Lung (tissue), 12 donors: ENCODE results near the gene VRK3. TPM values are rescaled to one million over a fixed set of nuclear protein-coding genes. Genes with fewer than 3 reads are reported as not detected.
A peak's percentile ranks its signal among the peaks of the same experiment; 100 is the strongest.
"Not testable (repeated sequence)": the region's sequence is repeated elsewhere in the genome, so short reads cannot be mapped to it uniquely, and the experiment has no call there.

Source experiments
- ATAC-seq: fragments of 200-7000 bp; cut with Tn5 transposase; one replicate; pipeline ENCODE4 v1.9.1; 2020; ENCODE audit warnings: moderate number of reproducible peaks; ENCODE audit not compliant: insufficient read depth, low FRiP score
- DNase-seq, 3 donors: peaks; one replicate each; pipeline ENCODE4 v3.0.0-alpha.2; 2013 to 2017
- H3K27ac ChIP-seq, 2 donors: one replicate each; pipeline ENCODE4 v1.5.1; 2013; ENCODE audit warnings: mild to moderate bottlenecking in 2 of 2, moderate library complexity in 2 of 2, control low read depth in 1 of 2, inconsistent platforms in 1 of 2, low read depth in 1 of 2, low read length in 1 of 2
- H3K27me3 ChIP-seq, 3 donors: one replicate each; pipeline ENCODE4 v1.5.1; 2013; ENCODE audit warnings: low read length in 2 of 3; ENCODE audit not compliant: control insufficient read depth in 3 of 3, insufficient read depth in 3 of 3
- H3K36me3 ChIP-seq, 4 donors: one replicate each; pipeline ENCODE4 v1.5.1; 2013; ENCODE audit warnings: low read length in 4 of 4, mild to moderate bottlenecking in 1 of 4, moderate library complexity in 1 of 4; ENCODE audit not compliant: control insufficient read depth in 4 of 4, insufficient read depth in 4 of 4
- H3K4me1 ChIP-seq, 5 donors: one replicate each; pipeline ENCODE4 v1.5.1; 2013; ENCODE audit warnings: low read length in 5 of 5, mild to moderate bottlenecking in 2 of 5, moderate library complexity in 1 of 5; ENCODE audit not compliant: control insufficient read depth in 5 of 5, insufficient read depth in 5 of 5
- H3K4me3 ChIP-seq: one replicate; pipeline ENCODE4 v1.5.1; 2013; ENCODE audit warnings: mild to moderate bottlenecking, control low read depth, moderate library complexity
- H3K9ac ChIP-seq, 2 donors: one replicate each; pipeline ENCODE4 v1.5.1; 2013; ENCODE audit warnings: low read length in 2 of 2, control low read depth in 1 of 2; ENCODE audit not compliant: insufficient read depth in 1 of 2
- H3K9me3 ChIP-seq, 4 donors: one replicate each; pipeline ENCODE4 v1.5.1; 2013; ENCODE audit warnings: low read length in 3 of 4, mild to moderate bottlenecking in 1 of 4, moderate library complexity in 1 of 4; ENCODE audit not compliant: control insufficient read depth in 4 of 4, insufficient read depth in 3 of 4
- whole genome bisulfite sequencing, 2 donors: extraction: QIAGEN DNeasy Blood & Tissue Kit; methylation state at CpG; one replicate each; pipeline ENCODE4 v1.1.7; 2013; 5-methylcytosine and 5-hydroxymethylcytosine counted together
- polyA plus RNA-seq, 2 donors: library from polyadenylated mRNA; stranded (reverse); fragments of 200-250 nt; gene quantifications; one replicate each; pipeline ENCODE4 v1.2.1, GENCODE V29; 2013
- total RNA-seq, 2 donors: library from RNA; depleted of rRNA in 1 of 2; stranded (reverse); fragments of >200 nt in 1 of 2; gene quantifications; one replicate each; pipeline ENCODE4 v1.2.1, GENCODE V29; 2014 to 2021
- TF ChIP-seq, protein P1 (sequence below): IDR thresholded peaks from 2 replicates; pipeline ENCODE4 v1.5.1; 2012; ENCODE audit warnings: mild to moderate bottlenecking; ENCODE audit errors: control extremely low read depth, extremely low read depth
- donor health status: control.
- donor health status: control.
- donor health status: Bipolar disorder and iron deficiency.
- donor health status: healthy.
- donor health status: DM: yes; HTN: yes; CAD: no.

The VRK3 gene
- total and polyA plus RNA-seq, 4 donors = 15.7 to 48.0 (median 34.4) TPM

DNA sequence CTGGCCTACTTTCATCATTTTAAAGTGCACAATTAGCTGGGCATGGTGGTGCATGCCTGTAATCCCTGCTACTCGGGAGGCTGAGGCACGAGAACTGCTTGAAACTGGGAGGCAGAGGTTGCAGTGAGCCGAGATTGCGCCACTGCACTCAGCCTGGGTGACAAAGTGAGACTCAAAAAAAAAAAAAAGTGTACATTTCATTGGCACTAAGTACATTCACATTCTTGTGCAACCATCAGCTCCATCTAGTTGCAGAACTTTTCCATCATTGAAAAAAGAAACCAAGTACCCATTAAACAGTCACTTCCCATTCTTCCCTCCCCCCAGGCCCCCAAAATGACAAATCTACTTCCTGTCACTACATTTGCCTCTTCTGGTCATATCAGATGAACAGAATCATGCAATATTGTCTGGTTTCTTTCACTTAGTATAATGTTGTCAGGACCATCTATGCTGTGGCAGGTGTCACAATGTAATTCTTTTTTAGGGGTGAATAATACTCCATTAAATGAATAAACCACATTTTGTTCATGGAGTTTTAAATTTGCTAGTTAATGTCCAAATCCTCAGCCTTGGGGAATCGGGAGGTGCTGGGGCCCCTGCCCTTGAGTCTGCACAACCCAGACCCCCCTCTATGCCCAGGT lies 56.8 kb downstream of the VRK3 start:
- Histone ChIP-seq H3K4me3 (no peak overlapping the region), H3K27me3 (peaks cover 0 to 3% (median 0%) of the 10 kb centered on the region in 3 donors), H3K9me3 (no peaks in the 10 kb centered on the region), H3K9ac (no peak overlapping the region), H3K27ac (no peak overlapping the region), H3K4me1 (no peaks in the 10 kb centered on the region), H3K36me3 (no peaks in the 10 kb centered on the region)
- 35 to 48% methylated on average over 5 of the region's 5 CpGs for WGBS, 2 donors
- ATAC-seq = no peak
- no peak for DNase-seq
- TF ChIP-seq, protein P1, sequence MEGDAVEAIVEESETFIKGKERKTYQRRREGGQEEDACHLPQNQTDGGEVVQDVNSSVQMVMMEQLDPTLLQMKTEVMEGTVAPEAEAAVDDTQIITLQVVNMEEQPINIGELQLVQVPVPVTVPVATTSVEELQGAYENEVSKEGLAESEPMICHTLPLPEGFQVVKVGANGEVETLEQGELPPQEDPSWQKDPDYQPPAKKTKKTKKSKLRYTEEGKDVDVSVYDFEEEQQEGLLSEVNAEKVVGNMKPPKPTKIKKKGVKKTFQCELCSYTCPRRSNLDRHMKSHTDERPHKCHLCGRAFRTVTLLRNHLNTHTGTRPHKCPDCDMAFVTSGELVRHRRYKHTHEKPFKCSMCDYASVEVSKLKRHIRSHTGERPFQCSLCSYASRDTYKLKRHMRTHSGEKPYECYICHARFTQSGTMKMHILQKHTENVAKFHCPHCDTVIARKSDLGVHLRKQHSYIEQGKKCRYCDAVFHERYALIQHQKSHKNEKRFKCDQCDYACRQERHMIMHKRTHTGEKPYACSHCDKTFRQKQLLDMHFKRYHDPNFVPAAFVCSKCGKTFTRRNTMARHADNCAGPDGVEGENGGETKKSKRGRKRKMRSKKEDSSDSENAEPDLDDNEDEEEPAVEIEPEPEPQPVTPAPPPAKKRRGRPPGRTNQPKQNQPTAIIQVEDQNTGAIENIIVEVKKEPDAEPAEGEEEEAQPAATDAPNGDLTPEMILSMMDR = no peak

DNA sequence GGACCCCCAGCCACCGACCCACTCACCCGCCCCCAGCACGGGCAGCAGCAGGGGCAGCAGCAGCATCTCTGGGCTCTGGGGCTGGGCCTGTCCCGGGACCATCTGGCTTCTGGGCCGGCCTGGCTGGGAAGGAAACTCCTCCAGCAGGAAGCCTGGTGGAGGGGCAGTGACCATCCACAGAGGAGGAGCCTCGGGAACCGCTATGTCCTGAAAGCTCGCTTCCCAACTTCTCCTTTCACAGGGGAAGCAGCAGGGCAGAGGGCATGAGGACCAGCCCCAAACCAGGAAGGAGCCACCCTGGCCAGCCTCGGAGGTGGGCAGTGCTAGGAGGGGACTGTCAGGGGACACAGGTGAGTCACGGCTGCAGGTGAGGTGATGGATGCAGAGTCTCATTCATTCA lies 64.2 kb downstream of the VRK3 start, which contains the start of gene SIGLEC11:
TSS of gene SIGLEC11 (minus strand) at position 193 of the 400 bp plus-strand sequence. CDS start at position 102, 91 bp downstream.
- not testable (repeated sequence) for H3K9ac ChIP-seq, H3K27me3 ChIP-seq, H3K27ac ChIP-seq, H3K4me3 ChIP-seq, H3K9me3 ChIP-seq, DNase-seq, H3K36me3 ChIP-seq
- 40 to 46% methylated on average over 5 of the region's 10 CpGs for WGBS, 2 donors
- peak; percentile 53 for ATAC-seq
- H3K4me1 ChIP-seq = peaks cover 0 to 10% (median 0%) of the 10 kb centered on the region in 5 donors

DNA sequence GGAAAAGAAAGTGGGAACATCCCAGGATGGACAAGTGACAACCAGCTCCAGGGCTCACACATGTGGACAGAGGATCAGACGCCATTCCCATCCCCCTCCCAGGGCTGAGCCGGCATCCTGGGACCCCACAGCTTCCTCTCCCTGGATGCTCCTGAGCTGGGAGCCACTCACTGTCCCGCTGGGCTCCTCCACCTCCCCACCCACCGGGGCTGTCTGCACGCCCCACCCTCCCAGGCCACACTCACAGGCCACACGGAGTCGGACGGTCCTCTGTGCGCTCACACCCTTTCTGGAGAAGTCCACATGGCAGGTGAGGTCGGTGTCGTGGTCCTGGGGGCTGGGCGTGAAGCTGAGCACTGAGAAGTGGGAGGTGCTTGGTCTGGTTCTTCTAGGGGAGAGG lies 65.3 kb downstream of the VRK3 start:
- H3K4me3 ChIP-seq, H3K27ac ChIP-seq, H3K27me3 ChIP-seq, DNase-seq, H3K9me3 ChIP-seq, H3K36me3 ChIP-seq, H3K9ac ChIP-seq, ATAC-seq: not testable (repeated sequence)
- peaks cover 0 to 19% (median 2%) of the 10 kb centered on the region in 5 donors for H3K4me1 ChIP-seq
- WGBS, 2 donors = 20 to 53% methylated on average over 1 to 2 of the region's 12 CpGs

DNA sequence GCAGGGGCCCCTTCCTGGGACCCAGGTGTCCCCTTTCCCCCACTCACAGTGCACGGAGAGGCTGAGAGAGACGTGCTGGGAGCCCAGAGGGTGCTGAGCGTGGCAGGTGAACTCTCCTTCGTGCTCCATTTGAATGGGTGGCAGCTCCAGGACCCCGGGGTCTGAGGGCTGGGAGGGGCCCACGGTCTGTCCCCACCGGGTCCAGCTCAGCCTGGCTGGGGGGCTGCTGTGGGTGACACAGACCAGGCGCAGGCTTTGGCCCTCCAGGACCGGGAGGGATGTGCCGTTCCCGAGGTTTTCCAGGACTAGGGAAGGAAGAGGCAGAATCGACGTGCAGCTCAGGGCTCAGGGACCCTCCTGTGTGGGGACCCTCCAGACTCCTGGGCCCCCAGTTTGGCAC lies 66.6 kb downstream of the VRK3 start:
- H3K27ac ChIP-seq, DNase-seq, H3K9me3 ChIP-seq, H3K36me3 ChIP-seq, ATAC-seq, H3K27me3 ChIP-seq, H3K4me3 ChIP-seq, H3K9ac ChIP-seq: not testable (repeated sequence)
- H3K4me1 ChIP-seq = peaks cover 0 to 32% (median 10%) of the 10 kb centered on the region in 5 donors
- 66 to 70% methylated on average over 12 to 13 of the region's 13 CpGs for WGBS, 2 donors

DNA sequence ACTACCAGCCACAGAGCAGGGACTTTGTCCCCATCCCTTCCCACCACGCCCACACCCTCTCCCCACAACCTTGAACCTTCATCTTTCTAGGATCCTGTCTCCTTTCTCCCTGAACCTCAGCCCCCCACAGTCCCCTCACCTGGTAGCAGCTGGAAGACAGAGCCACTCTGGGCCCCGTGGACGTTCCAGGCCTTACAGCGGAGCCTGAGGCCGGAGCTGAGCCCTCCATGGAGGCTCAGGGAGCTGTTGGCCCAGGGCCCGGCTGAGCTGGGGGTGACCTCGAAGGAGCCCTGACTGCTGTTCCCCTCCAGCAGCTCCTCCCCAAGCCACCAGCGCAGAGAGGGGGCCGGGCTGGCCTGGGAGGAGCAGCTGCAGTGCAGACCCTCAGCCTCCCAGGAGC lies 67.0 kb downstream of the VRK3 start:
- DNase-seq, H3K9me3 ChIP-seq, H3K27ac ChIP-seq, ATAC-seq, H3K9ac ChIP-seq, H3K36me3 ChIP-seq, H3K4me3 ChIP-seq, H3K27me3 ChIP-seq: not testable (repeated sequence)
- H3K4me1 ChIP-seq = peaks cover 0 to 37% (median 10%) of the 10 kb centered on the region in 5 donors
- WGBS, 2 donors = 60 to 65% methylated on average over 8 to 9 of the region's 9 CpGs
